Measurements from ENCODE around the gene DCLK2.

The DCLK2 gene

GRCh38 chr4:150289198-150289597, 211.0 kb downstream of the DCLK2 start:
- no peaks in the 10 kb centered on the region for H3K36me3 ChIP-seq (replicated peaks)
- DNase-seq: no peak
- no peak overlapping the region for H3K27ac ChIP-seq
- in situ Hi-C loops (cut with HindIII; ENCODE audit: low pct_ligation_motif_present, low sequenced_read_pairs): no loop called here
- no peaks in the 10 kb centered on the region for H3K27me3 ChIP-seq (replicated peaks)
- TF ChIP-seq CTCF (IDR thresholded peaks at IDR 0.05; ENCODE audit: low read depth, low read length, missing control alignments): no peak
- H3K4me3 ChIP-seq (ENCODE audit: low read depth, low read length): no peak overlapping the region

DNA sequence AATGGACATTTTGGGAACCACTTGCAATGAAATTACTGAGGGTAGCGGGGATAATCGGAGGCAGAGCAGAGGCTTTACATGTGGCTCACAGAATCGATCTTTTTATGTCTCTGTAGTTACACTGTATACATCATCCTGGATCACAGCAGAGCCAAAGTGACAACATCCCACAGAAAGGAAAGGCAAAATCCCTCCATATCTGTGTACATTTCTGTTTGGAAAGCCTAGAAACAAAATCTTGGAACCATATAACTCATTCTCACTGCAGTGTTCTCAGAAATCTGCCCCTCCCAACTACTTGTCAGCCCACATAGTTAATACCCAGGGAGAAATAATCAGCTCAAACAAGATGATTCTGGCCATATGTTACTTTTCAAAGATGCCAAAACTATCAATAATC, 211.6 kb downstream of the DCLK2 start:
- in situ Hi-C loops (cut with HindIII; ENCODE audit: low pct_ligation_motif_present, low sequenced_read_pairs): no loop called here

DNA sequence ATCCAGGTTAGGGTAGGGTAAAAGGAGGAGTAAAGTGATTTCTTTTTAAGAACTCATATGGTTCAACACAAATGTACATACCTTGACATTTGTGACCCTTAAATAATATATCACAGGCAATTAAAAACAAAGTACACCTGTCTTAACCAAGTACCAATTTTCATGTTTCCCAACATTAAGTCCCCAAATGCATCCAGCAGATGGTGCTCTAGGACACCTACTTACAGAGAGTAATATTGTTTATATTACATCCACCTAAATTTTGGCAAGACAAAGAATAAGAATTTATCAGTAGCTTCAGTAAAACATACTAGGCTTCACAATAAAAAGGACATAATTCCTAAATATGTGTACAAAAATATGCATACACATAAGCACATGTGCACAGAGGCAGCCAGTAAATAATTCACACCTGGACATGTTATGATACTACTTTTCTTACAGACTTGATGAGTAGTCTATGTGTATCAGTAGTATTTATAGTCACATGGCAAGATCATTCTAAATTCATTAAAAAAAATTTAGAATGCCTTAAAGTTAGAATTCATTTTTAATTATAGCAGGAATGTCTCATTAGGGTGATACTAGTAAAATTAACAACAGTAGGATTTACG, 219.7 kb downstream of the DCLK2 start:
- H3K27me3 ChIP-seq (replicated peaks): no peaks in the 10 kb centered on the region
- no peak overlapping the region for H3K4me3 ChIP-seq (ENCODE audit: low read depth, low read length)
- in situ Hi-C loops (cut with HindIII; ENCODE audit: low pct_ligation_motif_present, low sequenced_read_pairs): no loop called here
- peak; percentile 73 for DNase-seq
- no peak overlapping the region for H3K27ac ChIP-seq
- peak; percentile 64 for TF ChIP-seq CTCF (IDR thresholded peaks at IDR 0.05; ENCODE audit: low read depth, low read length, missing control alignments)
- H3K36me3 ChIP-seq (replicated peaks): no peaks in the 10 kb centered on the region

More for the DNA sequence above, 211.6 kb downstream of the DCLK2 start:
- Histone ChIP-seq H3K27ac (no peak overlapping the region), H3K4me3 (ENCODE audit: low read depth, low read length) (no peak overlapping the region), H3K27me3 (replicated peaks) (no peaks in the 10 kb centered on the region), H3K36me3 (replicated peaks) (no peaks in the 10 kb centered on the region)
- no peak for TF ChIP-seq CTCF (IDR thresholded peaks at IDR 0.05; ENCODE audit: low read depth, low read length, missing control alignments)
- no peak for DNase-seq

DNA sequence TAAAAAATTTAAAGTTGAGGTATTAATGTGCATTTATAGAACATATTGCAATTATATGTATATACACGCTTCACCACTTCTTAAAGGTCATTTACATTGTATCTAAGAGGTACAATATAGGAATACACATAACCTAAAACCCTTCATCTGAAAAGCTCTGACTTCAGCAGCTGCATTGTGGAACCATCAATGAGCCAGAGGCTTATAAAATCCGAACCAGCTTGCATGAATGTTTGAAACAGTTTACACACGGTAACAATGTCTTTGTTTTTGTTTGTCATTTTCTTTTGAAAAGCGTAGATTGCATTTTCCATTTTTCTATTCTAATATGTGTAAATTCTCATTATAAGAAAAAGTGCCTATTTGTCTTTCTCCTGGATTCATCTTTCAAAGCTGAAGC, 221.6 kb downstream of the DCLK2 start:
- DNase-seq: no peak
- no peaks in the 10 kb centered on the region for H3K36me3 ChIP-seq (replicated peaks)
- H3K27ac ChIP-seq: no peak overlapping the region
- no peak overlapping the region for H3K4me3 ChIP-seq (ENCODE audit: low read depth, low read length)
- TF ChIP-seq CTCF (IDR thresholded peaks at IDR 0.05; ENCODE audit: low read depth, low read length, missing control alignments): no peak
- in situ Hi-C loops (cut with HindIII; ENCODE audit: low pct_ligation_motif_present, low sequenced_read_pairs): loop anchor here (25.0 kb wide), 1 partner anchor 287 kb away; the partner anchor contains the start of gene MAB21L2
- H3K27me3 ChIP-seq (replicated peaks): no peaks in the 10 kb centered on the region

DNA sequence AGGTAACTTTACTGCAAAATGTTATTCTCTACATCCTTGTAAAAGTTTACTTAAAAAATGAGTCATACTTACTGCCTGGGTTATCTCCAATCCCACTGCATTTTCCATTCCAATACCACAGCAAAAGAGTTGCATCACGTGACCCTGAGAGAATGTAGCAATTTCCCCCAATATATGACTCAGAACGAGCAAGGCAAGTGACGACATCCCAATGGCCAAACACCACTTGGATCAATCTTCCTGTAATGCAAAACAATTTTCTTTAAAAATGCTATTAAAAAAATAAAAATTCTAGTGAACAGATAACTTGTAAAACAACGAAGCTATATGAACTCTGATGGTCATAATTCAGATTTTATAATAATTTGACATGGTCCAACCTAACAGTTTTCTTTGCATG, 224.3 kb downstream of the DCLK2 start:
- Histone ChIP-seq H3K27me3 (replicated peaks) (no peaks in the 10 kb centered on the region), H3K4me3 (ENCODE audit: low read depth, low read length) (no peak overlapping the region), H3K36me3 (replicated peaks) (no peaks in the 10 kb centered on the region), H3K27ac (peak overlapping the region; percentile 68)
- peak; percentile 96 for DNase-seq
- no peak for TF ChIP-seq CTCF (IDR thresholded peaks at IDR 0.05; ENCODE audit: low read depth, low read length, missing control alignments)
- in situ Hi-C loops (cut with HindIII; ENCODE audit: low pct_ligation_motif_present, low sequenced_read_pairs): loop anchor here (25.0 kb wide), 1 partner anchor 285 kb away; the partner anchor contains the start of gene MAB21L2

- no peak overlapping the region for H3K4me3 ChIP-seq (ENCODE audit: low read depth, low read length)
- peak; percentile 61 for DNase-seq
- no peak for TF ChIP-seq CTCF (IDR thresholded peaks at IDR 0.05; ENCODE audit: low read depth, low read length, missing control alignments)
- no peaks in the 10 kb centered on the region for H3K36me3 ChIP-seq (replicated peaks)
- no peaks in the 10 kb centered on the region for H3K27me3 ChIP-seq (replicated peaks)
- H3K27ac ChIP-seq: peak overlapping the region; percentile 74
- in situ Hi-C loops (cut with HindIII; ENCODE audit: low pct_ligation_motif_present, low sequenced_read_pairs): loop anchor here (25.0 kb wide), 1 partner anchor 281 kb away; the partner anchor contains the start of gene MAB21L2
These were observed 227.8 kb downstream of the DCLK2 start for GRCh38 chr4:150305995-150306394.
